CD4-positive, alpha-beta T cell (primary cell): Measurements from ENCODE around the gene GDF9. TPM values are rescaled to one million over a fixed set of nuclear protein-coding genes. Genes with fewer than 3 reads are reported as not detected.

ENCODE experiments used
- ATAC-seq: fragments of 200-7000 bp; cut with Tn5 transposase; one replicate; pipeline ENCODE4 v1.10.0; 2022; ENCODE audit warnings: mild to moderate bottlenecking; ENCODE audit not compliant: poor library complexity
- CTCF ChIA-PET: fragments of 350-600 bp; sonication (Branson Sonifier 250); formaldehyde crosslinking; loops from one replicate; lab custom pipeline; 2021; ENCODE audit warnings: antibody characterized with exemption, inconsistent platforms; lab: Charles Lee
- POLR2A ChIA-PET: fragments of 350-600 bp; sonication (Branson Sonifier 250); formaldehyde crosslinking; loops from one replicate; lab custom pipeline; 2021; ENCODE audit warnings: antibody characterized with exemption, inconsistent platforms; lab: Charles Lee
- DNase-seq, 14 experiments: peaks; one replicate each; pipeline ENCODE4 v3.0.0-alpha.2; 2013 to 2020; ENCODE audit warnings: mixed read lengths in 2 of 14
- H3K27ac ChIP-seq, 2 donors: one replicate each; pipeline versions ENCODE4 v1.5.1 to v1.7.0; 2013; ENCODE audit warnings: low read length in 2 of 2, low read depth in 1 of 2, mild to moderate bottlenecking in 1 of 2
- H3K27me3 ChIP-seq, 2 experiments: 1 replicate in 1 of 2; 2 replicates in 1 of 2; pipeline versions ENCODE4 v1.6.1 to v1.7.0; 2013; ENCODE audit warnings: low read length in 2 of 2, control low read depth in 1 of 2, mild to moderate bottlenecking in 1 of 2, moderate library complexity in 1 of 2; ENCODE audit not compliant: insufficient read depth in 2 of 2, control insufficient read depth in 1 of 2
- H3K36me3 ChIP-seq: one replicate; pipeline ENCODE4 v1.6.1; 2013; ENCODE audit warnings: low read length, control low read depth; ENCODE audit not compliant: insufficient read depth
- H3K4me1 ChIP-seq: one replicate; pipeline ENCODE4 v1.6.1; 2013; ENCODE audit warnings: low read length, control low read depth; ENCODE audit not compliant: insufficient read depth
- H3K4me3 ChIP-seq: one replicate; pipeline ENCODE4 v1.5.1; 2013; ENCODE audit warnings: mild to moderate bottlenecking, low read length, moderate library complexity
- H3K9me3 ChIP-seq, 2 experiments: 1 replicate in 1 of 2; 2 replicates in 1 of 2; pipeline versions ENCODE4 v1.6.1 to v1.7.0; 2013; ENCODE audit warnings: low read length in 2 of 2, mild to moderate bottlenecking in 2 of 2, control low read depth in 1 of 2, moderate library complexity in 1 of 2; ENCODE audit not compliant: control insufficient read depth in 1 of 2, insufficient read depth in 1 of 2
- H3K27ac Mint-ChIP-seq: one replicate; pipeline ENCODE4 v1.8.0; 2020; ENCODE audit warnings: mixed read lengths
- H3K27me3 Mint-ChIP-seq: one replicate; pipeline ENCODE4 v1.8.0; 2021; ENCODE audit warnings: mixed read lengths
- H3K36me3 Mint-ChIP-seq: one replicate; pipeline ENCODE4 v1.8.0; 2021; ENCODE audit warnings: low read depth, mixed read lengths
- H3K4me1 Mint-ChIP-seq: one replicate; pipeline ENCODE4 v1.8.0; 2021; ENCODE audit warnings: low read depth, mixed read lengths
- H3K4me3 Mint-ChIP-seq: one replicate; pipeline ENCODE4 v1.8.0; 2020; ENCODE audit warnings: mild to moderate bottlenecking, mixed read lengths
- H3K9me3 Mint-ChIP-seq: one replicate; pipeline ENCODE4 v1.8.0; 2020; ENCODE audit warnings: mixed read lengths
- intact Hi-C, 2 experiments: fragments of 100-400 bp; cut with DNase I in 1 of 2; cut with micrococcal nuclease in 1 of 2; formaldehyde crosslinking; loops; one replicate each; pipeline versions ENCODE4 v1.15.1 to v1.9.0; 2023 to 2025; cut with DNase I, micrococcal nuclease
- total RNA-seq, 174 experiments: library from RNA in 2 of 174; stranded (reverse) in 2 of 174; gene quantifications; one replicate each; pipeline ENCODE4 v1.2.3 and lab custom pipeline; 2021 to 2026
- TF ChIP-seq, protein P1 (sequence below): fragments of 200-600 bp; IDR thresholded peaks from one replicate; pipeline ENCODE4 v1.8.0; 2022; ENCODE audit warnings: antibody characterized with exemption, mild to moderate bottlenecking

The GDF9 gene
- total RNA-seq, 2 experiments from 2014 or later: 0.91 to 1.6 TPM

DNA sequence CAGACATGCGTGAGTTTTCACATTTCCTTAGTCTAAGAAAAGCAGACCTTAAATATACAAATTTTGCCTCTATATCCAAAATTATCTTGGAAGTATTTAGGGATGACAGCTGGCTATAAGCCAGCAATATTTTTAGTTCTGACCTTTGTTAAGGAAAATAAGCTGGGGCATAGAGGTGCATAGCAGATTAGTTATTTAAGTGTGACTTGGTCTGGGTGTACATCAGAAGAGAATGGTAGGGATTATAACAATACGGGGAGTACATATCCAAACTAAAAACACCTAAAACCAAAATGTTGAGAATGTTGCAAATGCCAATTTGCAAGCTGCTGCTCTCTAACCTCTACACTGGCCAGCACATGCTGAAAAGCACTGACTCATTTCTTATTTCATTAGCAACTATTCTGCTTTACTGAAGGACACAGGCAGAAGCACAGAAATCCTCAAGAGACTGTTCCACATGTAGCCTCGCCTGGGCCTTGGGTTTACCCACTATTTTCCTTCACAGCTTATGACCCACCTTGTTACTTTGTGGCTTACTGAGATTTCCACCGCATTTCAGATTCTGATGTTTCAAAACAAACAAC is 29.5 kb upstream of the GDF9 start:
- peaks cover 85% of the 10 kb centered on the region for H3K36me3 Mint-ChIP-seq
- ATAC-seq: no peak
- intact Hi-C loops: no loop called here
- H3K27me3 Mint-ChIP-seq: no peaks in the 10 kb centered on the region
- no peak overlapping the region for H3K4me3 Mint-ChIP-seq
- TF ChIP-seq, protein P1, sequence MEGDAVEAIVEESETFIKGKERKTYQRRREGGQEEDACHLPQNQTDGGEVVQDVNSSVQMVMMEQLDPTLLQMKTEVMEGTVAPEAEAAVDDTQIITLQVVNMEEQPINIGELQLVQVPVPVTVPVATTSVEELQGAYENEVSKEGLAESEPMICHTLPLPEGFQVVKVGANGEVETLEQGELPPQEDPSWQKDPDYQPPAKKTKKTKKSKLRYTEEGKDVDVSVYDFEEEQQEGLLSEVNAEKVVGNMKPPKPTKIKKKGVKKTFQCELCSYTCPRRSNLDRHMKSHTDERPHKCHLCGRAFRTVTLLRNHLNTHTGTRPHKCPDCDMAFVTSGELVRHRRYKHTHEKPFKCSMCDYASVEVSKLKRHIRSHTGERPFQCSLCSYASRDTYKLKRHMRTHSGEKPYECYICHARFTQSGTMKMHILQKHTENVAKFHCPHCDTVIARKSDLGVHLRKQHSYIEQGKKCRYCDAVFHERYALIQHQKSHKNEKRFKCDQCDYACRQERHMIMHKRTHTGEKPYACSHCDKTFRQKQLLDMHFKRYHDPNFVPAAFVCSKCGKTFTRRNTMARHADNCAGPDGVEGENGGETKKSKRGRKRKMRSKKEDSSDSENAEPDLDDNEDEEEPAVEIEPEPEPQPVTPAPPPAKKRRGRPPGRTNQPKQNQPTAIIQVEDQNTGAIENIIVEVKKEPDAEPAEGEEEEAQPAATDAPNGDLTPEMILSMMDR: no peak
- H3K4me1 Mint-ChIP-seq: no peaks in the 10 kb centered on the region
- H3K4me1 ChIP-seq: no peaks in the 10 kb centered on the region
- peaks cover 79% of the 10 kb centered on the region for H3K36me3 ChIP-seq
- no peak overlapping the region for H3K4me3 ChIP-seq
- no peaks in the 10 kb centered on the region for H3K27me3 ChIP-seq
- H3K9me3 ChIP-seq: no peaks in the 10 kb centered on the region
- no peak for DNase-seq
- no peaks in the 10 kb centered on the region for H3K9me3 Mint-ChIP-seq
- ChIA-PET CTCF (interaction anchor here (1.3 to 1.7 kb wide), 2 partner anchors 12 to 21 kb away, joined by 3 to 6 read pairs; no protein-coding TSS in a partner anchor), POLR2A (no interaction called here)
- no peak overlapping the region for H3K27ac ChIP-seq
- no peak overlapping the region for H3K27ac Mint-ChIP-seq

DNA sequence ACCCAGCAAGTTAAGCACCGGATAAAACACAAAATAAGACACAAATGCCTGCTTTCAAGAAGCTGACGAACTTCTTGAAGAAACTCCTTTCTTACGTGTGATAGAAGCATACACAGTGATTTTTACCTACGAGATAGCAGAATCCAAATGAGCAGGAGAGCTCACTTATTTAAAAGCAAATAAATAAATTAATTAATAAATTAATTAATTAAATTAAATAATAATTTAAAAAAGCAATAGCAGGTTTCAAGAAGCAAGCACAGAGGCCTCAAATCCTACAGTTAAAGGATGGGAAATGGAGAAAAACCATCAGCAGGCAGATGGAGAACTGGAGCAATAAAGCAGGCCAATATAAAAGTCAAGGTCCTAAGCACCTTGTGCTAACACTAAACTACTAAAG is 24.5 kb upstream of the GDF9 start:
- Mint-ChIP-seq H3K27me3 (no peaks in the 10 kb centered on the region), H3K4me1 (no peaks in the 10 kb centered on the region), H3K9me3 (no peaks in the 10 kb centered on the region), H3K27ac (no peak overlapping the region), H3K36me3 (peaks cover 88% of the 10 kb centered on the region), H3K4me3 (no peak overlapping the region)
- no peaks in the 10 kb centered on the region for H3K27me3 ChIP-seq
- ChIA-PET CTCF (interaction anchor here (0.7 kb wide), 1 partner anchor 136 kb away, joined by 5 read pairs; no protein-coding TSS in a partner anchor), POLR2A (no interaction called here)
- DNase-seq: no peak
- H3K9me3 ChIP-seq: no peaks in the 10 kb centered on the region
- no peak for ATAC-seq
- TF ChIP-seq, protein P1: no peak
- H3K4me1 ChIP-seq: no peaks in the 10 kb centered on the region
- intact Hi-C loops: no loop called here
- H3K27ac ChIP-seq: no peak overlapping the region
- peaks cover 93% of the 10 kb centered on the region for H3K36me3 ChIP-seq
- H3K4me3 ChIP-seq: no peak overlapping the region

DNA sequence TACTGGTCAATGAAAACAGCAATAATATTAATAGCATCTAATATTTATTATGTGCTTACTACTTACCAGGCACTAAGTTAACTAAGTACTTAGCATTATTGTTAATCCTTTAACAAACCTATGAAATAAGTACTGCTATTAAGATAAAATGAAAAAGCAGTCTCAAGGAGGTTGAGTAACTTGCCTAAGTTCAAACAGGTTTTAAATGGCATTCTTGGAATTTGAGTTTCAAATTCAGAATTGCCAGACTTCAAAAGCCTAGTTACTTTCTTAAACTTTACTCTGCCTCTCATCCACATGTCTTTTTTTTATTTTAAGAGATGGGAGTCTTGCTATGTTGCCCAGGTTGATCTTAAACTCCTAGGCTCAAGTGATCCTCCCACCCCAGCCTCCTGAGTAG is 23.2 kb upstream of the GDF9 start:
- Histone ChIP-seq H3K27ac (no peak overlapping the region), H3K27me3 (no peaks in the 10 kb centered on the region), H3K36me3 (peaks cover 85% of the 10 kb centered on the region), H3K4me3 (no peak overlapping the region), H3K4me1 (no peaks in the 10 kb centered on the region), H3K9me3 (no peaks in the 10 kb centered on the region)
- H3K9me3 Mint-ChIP-seq: no peaks in the 10 kb centered on the region
- POLR2A ChIA-PET: no interaction called here
- TF ChIP-seq, protein P1: no peak
- DNase-seq (no peak), ATAC-seq (no peak)
- intact Hi-C loops: no loop called here
- H3K36me3 Mint-ChIP-seq: peaks cover 86% of the 10 kb centered on the region
- no peak overlapping the region for H3K27ac Mint-ChIP-seq
- no peaks in the 10 kb centered on the region for H3K27me3 Mint-ChIP-seq
- CTCF ChIA-PET: no interaction called here
- no peak overlapping the region for H3K4me3 Mint-ChIP-seq
- H3K4me1 Mint-ChIP-seq: no peaks in the 10 kb centered on the region
